Smooth muscle cell (in vitro differentiated cells): ENCODE data around the gene SLC22A14. TPM values are rescaled to one million over a fixed set of nuclear protein-coding genes. Genes with fewer than 3 reads are reported as not detected.
"Not testable (repeated sequence)": the region's sequence is repeated elsewhere in the genome, so short reads cannot be mapped to it uniquely, and the experiment has no call there.

Experiments
- DNase-seq: peaks from one replicate; lab custom pipeline; 2025; ENCODE audit not compliant: unreplicated experiment; lab: John Stamatoyannopoulos, UW
- H2AFZ ChIP-seq: fragments of 200-600 bp; sonication (generic); 2 replicates; pipeline ENCODE4 v1.6.0; 2016; ENCODE audit warnings: antibody characterized with exemption, low read depth, mild to moderate bottlenecking
- H3F3A ChIP-seq: fragments of 200-600 bp; sonication (generic); 2 replicates; pipeline ENCODE4 v1.6.0; 2017; ENCODE audit warnings: antibody characterized with exemption, low read depth
- H3K27ac ChIP-seq: fragments of 200-600 bp; sonication (generic); 2 replicates; pipeline ENCODE4 v1.5.1; 2016; ENCODE audit warnings: low read depth, mild to moderate bottlenecking
- H3K27me3 ChIP-seq: fragments of 200-600 bp; sonication (generic); 2 replicates; pipeline ENCODE4 v1.6.1; 2016; ENCODE audit warnings: low read depth, mild to moderate bottlenecking
- H3K36me3 ChIP-seq: fragments of 200-600 bp; sonication (generic); 2 replicates; pipeline ENCODE4 v1.5.1; 2016; ENCODE audit warnings: low read depth
- H3K4me1 ChIP-seq: fragments of 200-600 bp; sonication (generic); 2 replicates; pipeline ENCODE4 v1.5.1; 2016; ENCODE audit warnings: low read depth
- H3K4me2 ChIP-seq: fragments of 200-600 bp; sonication (generic); 2 replicates; pipeline ENCODE4 v1.6.0; 2016; ENCODE audit warnings: mild to moderate bottlenecking
- H3K4me3 ChIP-seq: fragments of 200-600 bp; sonication (generic); 2 replicates; pipeline ENCODE4 v1.5.1; 2016; ENCODE audit warnings: mild to moderate bottlenecking
- H3K79me2 ChIP-seq: fragments of 200-600 bp; sonication (generic); 2 replicates; pipeline ENCODE4 v1.6.0; 2016; ENCODE audit warnings: low read depth, mild to moderate bottlenecking
- H3K9ac ChIP-seq: fragments of 200-600 bp; sonication (generic); 2 replicates; pipeline ENCODE4 v1.6.0; 2016; ENCODE audit warnings: low read depth
- H3K9me3 ChIP-seq: fragments of 200-600 bp; sonication (generic); replicated peaks from 2 replicates; pipeline ENCODE4 v1.5.1; 2016; ENCODE audit warnings: low read depth
- H4K20me1 ChIP-seq: fragments of 200-600 bp; sonication (generic); 2 replicates; pipeline ENCODE4 v1.6.0; 2016; ENCODE audit warnings: low read depth
- CTCF ChIP-seq: fragments of 200-600 bp; sonication (generic); IDR thresholded peaks from 2 replicates; pipeline ENCODE4 v1.5.1; 2017; ENCODE audit warnings: borderline replicate concordance, mild to moderate bottlenecking, antibody characterized with exemption; ENCODE audit not compliant: insufficient read depth, poor library complexity, severe bottlenecking
- WGBS: methylation state at CpG from one replicate; pipeline ENCODE4 v1.1.7; 2016; ENCODE audit warnings: low lambda C conversion rate; 5-methylcytosine and 5-hydroxymethylcytosine counted together
- polyA plus RNA-seq: library from polyadenylated mRNA; unstranded; fragments of >200 nt; fragmentation: Nextera tagmentation; extraction: Ambion mirVana; gene quantifications from 2 replicates; pipeline ENCODE4 v1.2.1, GENCODE V29; 2016
- total RNA-seq: library from RNA; depleted of rRNA; stranded (reverse); fragments of >200 nt; gene quantifications from 2 replicates; pipeline ENCODE4 v1.2.3, GENCODE V29; 2014

SLC22A14 gene
- total and polyA plus RNA-seq, 2 experiments from 2014 or later = 0.09 to 0.66 TPM

GRCh38 chr3:38318766-38319671, 36.9 kb downstream of the SLC22A14 start:
- Histone ChIP-seq H2AFZ (no peak overlapping the region), H3K4me2 (no peak overlapping the region), H3K27ac (no peak overlapping the region), H3K27me3 (no peaks in the 10 kb centered on the region), H3K79me2 (no peaks in the 10 kb centered on the region), H3K4me1 (peaks cover 6% of the 10 kb centered on the region), H3K4me3 (no peak overlapping the region), H4K20me1 (no peaks in the 10 kb centered on the region), H3K36me3 (no peaks in the 10 kb centered on the region), H3F3A (no peaks in the 10 kb centered on the region), H3K9ac (no peak overlapping the region), H3K9me3 (no peaks in the 10 kb centered on the region)
- DNase-seq = no peak
- TF ChIP-seq CTCF = no peak
- WGBS = 94% methylated on average over 8 of the region's 8 CpGs

GRCh38 chr3:38320638-38321037, 38.5 kb downstream of the SLC22A14 start:
- not testable (repeated sequence) for H3K36me3 ChIP-seq, H3K79me2 ChIP-seq, H3K27ac ChIP-seq, H3K27me3 ChIP-seq, H3K9me3 ChIP-seq, H3K9ac ChIP-seq, H3K4me3 ChIP-seq, H3K4me1 ChIP-seq, H2AFZ ChIP-seq, H3F3A ChIP-seq, H4K20me1 ChIP-seq, H3K4me2 ChIP-seq, DNase-seq
- 95% methylated on average over 4 of the region's 4 CpGs for WGBS

- Histone ChIP-seq H3K27me3 (no peaks in the 10 kb centered on the region), H4K20me1 (no peaks in the 10 kb centered on the region), H3K4me2 (no peak overlapping the region), H3F3A (no peaks in the 10 kb centered on the region), H3K4me3 (no peak overlapping the region), H3K9ac (no peak overlapping the region), H3K4me1 (no peaks in the 10 kb centered on the region), H3K27ac (no peak overlapping the region), H3K79me2 (no peaks in the 10 kb centered on the region), H2AFZ (no peak overlapping the region), H3K36me3 (no peaks in the 10 kb centered on the region), H3K9me3 (no peaks in the 10 kb centered on the region)
- no peak for TF ChIP-seq CTCF
- DNase-seq = no peak
- WGBS = 95% methylated on average over 1 of the region's 1 CpG
Observed at GRCh38 chr3:38323060-38323459, 41.0 kb downstream of the SLC22A14 start.

GRCh38 chr3:38325256-38325655, 43.2 kb downstream of the SLC22A14 start:
- no peaks in the 10 kb centered on the region for H3K9me3 ChIP-seq
- DNase-seq = no peak
- no peaks in the 10 kb centered on the region for H3K79me2 ChIP-seq
- H4K20me1 ChIP-seq = no peaks in the 10 kb centered on the region
- H2AFZ ChIP-seq = no peak overlapping the region
- no peak overlapping the region for H3K27ac ChIP-seq
- H3K36me3 ChIP-seq = no peaks in the 10 kb centered on the region
- no peak overlapping the region for H3K9ac ChIP-seq
- no peak for TF ChIP-seq CTCF
- H3K4me2 ChIP-seq = no peak overlapping the region
- no peak overlapping the region for H3K4me3 ChIP-seq
- H3F3A ChIP-seq = no peaks in the 10 kb centered on the region
- no peaks in the 10 kb centered on the region for H3K27me3 ChIP-seq
- no peaks in the 10 kb centered on the region for H3K4me1 ChIP-seq
- WGBS = 72% methylated on average over 2 of the region's 2 CpGs
